IPS DF 6.9 (cell line): ENCODE data around the gene PEX7.
"Not testable (repeated sequence)": the region's sequence is repeated elsewhere in the genome, so short reads cannot be mapped to it uniquely, and the experiment has no call there.

Experiments
- DNase-seq: peaks from one replicate; pipeline ENCODE4 v3.0.0-alpha.2; 2013; ENCODE audit warnings: low read depth, low spot score
- H3K27ac ChIP-seq: one replicate; pipeline ENCODE4 v1.5.1; 2013; ENCODE audit warnings: low read length, control low read depth
- H3K27me3 ChIP-seq: 2 replicates; pipeline ENCODE4 v1.6.1; 2013; ENCODE audit warnings: mild to moderate bottlenecking, low read length; ENCODE audit not compliant: control insufficient read depth, insufficient read depth
- H3K36me3 ChIP-seq: 2 replicates; pipeline ENCODE4 v1.6.1; 2013; ENCODE audit warnings: low read length; ENCODE audit not compliant: control insufficient read depth, insufficient read depth
- H3K4me1 ChIP-seq: 2 replicates; pipeline ENCODE4 v1.6.1; 2013; ENCODE audit warnings: low read length; ENCODE audit not compliant: control insufficient read depth, insufficient read depth
- H3K4me3 ChIP-seq: 2 replicates; pipeline ENCODE4 v1.5.1; 2013; ENCODE audit warnings: mild to moderate bottlenecking, low read length
- H3K9me3 ChIP-seq: 2 replicates; pipeline ENCODE4 v1.6.1; 2013; ENCODE audit warnings: low read length, inconsistent platforms; ENCODE audit not compliant: control insufficient read depth, insufficient read depth
- WGBS: extraction: QIAGEN DNeasy Blood & Tissue Kit; methylation state at CpG from one replicate; pipeline ENCODE4 v1.1.7; 2013; ENCODE audit warnings: mixed read lengths, missing lambda C conversion rate; ENCODE audit not compliant: insufficient read length, insufficient coverage; 5-methylcytosine and 5-hydroxymethylcytosine counted together

Gene PEX7

GRCh38 chr6:136947037-136947436 is 124.6 kb downstream of the PEX7 start:
- H3K4me1 ChIP-seq, result no peaks in the 10 kb centered on the region
- no peak for DNase-seq
- H3K9me3 ChIP-seq, result no peaks in the 10 kb centered on the region
- no peaks in the 10 kb centered on the region for H3K27me3 ChIP-seq
- WGBS, result no CpG with 5 or more reads among the region's 9 CpGs
- H3K27ac ChIP-seq, result no peak overlapping the region
- H3K36me3 ChIP-seq, result no peaks in the 10 kb centered on the region
- H3K4me3 ChIP-seq, result no peak overlapping the region

- no CpG with 5 or more reads among the region's 3 CpGs for WGBS
- not testable (repeated sequence) for H3K27me3 ChIP-seq, H3K4me3 ChIP-seq
These were observed 127.6 kb downstream of the PEX7 start for GRCh38 chr6:136949957-136950356.

GRCh38 chr6:136950436-136951126 is 128.2 kb downstream of the PEX7 start:
- Histone ChIP-seq H3K4me3 (no peak overlapping the region), H3K27me3 (no peaks in the 10 kb centered on the region), H3K36me3 (no peaks in the 10 kb centered on the region), H3K27ac (no peak overlapping the region), H3K9me3 (no peaks in the 10 kb centered on the region), H3K4me1 (no peaks in the 10 kb centered on the region; the same call in 1 of the 2 replicates)
- no peak for DNase-seq
- no CpG with 5 or more reads among the region's 4 CpGs for WGBS

More at GRCh38 chr6:136949957-136950356, 127.6 kb downstream of the PEX7 start:
- H3K36me3 ChIP-seq, DNase-seq, H3K27ac ChIP-seq, H3K9me3 ChIP-seq, H3K4me1 ChIP-seq: not testable (repeated sequence)

- DNase-seq, result no peak
- no CpG with 5 or more reads among the region's 7 CpGs for WGBS
These were observed 130.4 kb downstream of the PEX7 start for GRCh38 chr6:136952714-136953260.

GRCh38 chr6:136955123-136955522 is 132.7 kb downstream of the PEX7 start:
- Histone ChIP-seq H3K4me3 (no peak overlapping the region), H3K27me3 (no peaks in the 10 kb centered on the region), H3K27ac (no peak overlapping the region), H3K9me3 (no peaks in the 10 kb centered on the region), H3K36me3 (no peaks in the 10 kb centered on the region), H3K4me1 (peaks cover 14% of the 10 kb centered on the region)
- WGBS, result no CpG with 5 or more reads among the region's 3 CpGs
- DNase-seq, result no peak

More at GRCh38 chr6:136952714-136953260, 130.4 kb downstream of the PEX7 start:
- Histone ChIP-seq H3K36me3 (no peaks in the 10 kb centered on the region), H3K27ac (no peak overlapping the region), H3K4me3 (no peak overlapping the region), H3K9me3 (no peaks in the 10 kb centered on the region), H3K4me1 (peaks cover 3% of the 10 kb centered on the region; the same call in 1 of the 2 replicates), H3K27me3 (no peaks in the 10 kb centered on the region)

- Histone ChIP-seq H3K27ac (peak overlapping the region; percentile 44), H3K27me3 (no peaks in the 10 kb centered on the region), H3K36me3 (no peaks in the 10 kb centered on the region), H3K4me3 (no peak overlapping the region), H3K4me1 (peaks cover 16% of the 10 kb centered on the region), H3K9me3 (no peaks in the 10 kb centered on the region)
- no CpG with 5 or more reads among the region's 14 CpGs for WGBS
- DNase-seq, result peak; percentile 64
These were observed 134.5 kb downstream of the PEX7 start for GRCh38 chr6:136956590-136957544.

GRCh38 chr6:136958168-136958567 is 135.8 kb downstream of the PEX7 start:
- H3K4me1 ChIP-seq, result peaks cover 18% of the 10 kb centered on the region
- no peaks in the 10 kb centered on the region for H3K9me3 ChIP-seq
- no peaks in the 10 kb centered on the region for H3K27me3 ChIP-seq
- no peak overlapping the region for H3K4me3 ChIP-seq
- no peak overlapping the region for H3K27ac ChIP-seq
- no CpG with 5 or more reads among the region's 5 CpGs for WGBS
- no peaks in the 10 kb centered on the region for H3K36me3 ChIP-seq
- no peak for DNase-seq

- Histone ChIP-seq H3K4me3 (no peak overlapping the region), H3K27ac (no peak overlapping the region), H3K9me3 (no peaks in the 10 kb centered on the region), H3K27me3 (no peaks in the 10 kb centered on the region), H3K36me3 (no peaks in the 10 kb centered on the region), H3K4me1 (peaks cover 18% of the 10 kb centered on the region)
- no CpG with 5 or more reads among the region's 14 CpGs for WGBS
- DNase-seq, result no peak
These were observed 137.1 kb downstream of the PEX7 start for GRCh38 chr6:136959471-136959891.

- no CpG with 5 or more reads among the region's 6 CpGs for whole genome bisulfite sequencing
- peaks cover 18% of the 10 kb centered on the region for H3K4me1 ChIP-seq
- not testable (repeated sequence) for DNase-seq
These were observed 137.5 kb downstream of the PEX7 start for GRCh38 chr6:136959935-136960334.

GRCh38 chr6:136960781-136961180 is 138.4 kb downstream of the PEX7 start:
- Histone ChIP-seq H3K9me3 (no peaks in the 10 kb centered on the region), H3K4me1 (peaks cover 18% of the 10 kb centered on the region), H3K36me3 (no peaks in the 10 kb centered on the region), H3K27ac (no peak overlapping the region), H3K27me3 (no peaks in the 10 kb centered on the region), H3K4me3 (no peak overlapping the region)
- WGBS, result no CpG with 5 or more reads among the region's 3 CpGs
- DNase-seq, result no peak

More at GRCh38 chr6:136959935-136960334, 137.5 kb downstream of the PEX7 start:
- H3K27ac ChIP-seq, H3K27me3 ChIP-seq, H3K4me3 ChIP-seq, H3K9me3 ChIP-seq, H3K36me3 ChIP-seq: not testable (repeated sequence)
